Measurements from ENCODE around the gene GPR146.

Gene GPR146

GRCh38 chr7:1097120-1097504, 52.8 kb downstream of the GPR146 start:
- DNase-seq, result no peak

DNA sequence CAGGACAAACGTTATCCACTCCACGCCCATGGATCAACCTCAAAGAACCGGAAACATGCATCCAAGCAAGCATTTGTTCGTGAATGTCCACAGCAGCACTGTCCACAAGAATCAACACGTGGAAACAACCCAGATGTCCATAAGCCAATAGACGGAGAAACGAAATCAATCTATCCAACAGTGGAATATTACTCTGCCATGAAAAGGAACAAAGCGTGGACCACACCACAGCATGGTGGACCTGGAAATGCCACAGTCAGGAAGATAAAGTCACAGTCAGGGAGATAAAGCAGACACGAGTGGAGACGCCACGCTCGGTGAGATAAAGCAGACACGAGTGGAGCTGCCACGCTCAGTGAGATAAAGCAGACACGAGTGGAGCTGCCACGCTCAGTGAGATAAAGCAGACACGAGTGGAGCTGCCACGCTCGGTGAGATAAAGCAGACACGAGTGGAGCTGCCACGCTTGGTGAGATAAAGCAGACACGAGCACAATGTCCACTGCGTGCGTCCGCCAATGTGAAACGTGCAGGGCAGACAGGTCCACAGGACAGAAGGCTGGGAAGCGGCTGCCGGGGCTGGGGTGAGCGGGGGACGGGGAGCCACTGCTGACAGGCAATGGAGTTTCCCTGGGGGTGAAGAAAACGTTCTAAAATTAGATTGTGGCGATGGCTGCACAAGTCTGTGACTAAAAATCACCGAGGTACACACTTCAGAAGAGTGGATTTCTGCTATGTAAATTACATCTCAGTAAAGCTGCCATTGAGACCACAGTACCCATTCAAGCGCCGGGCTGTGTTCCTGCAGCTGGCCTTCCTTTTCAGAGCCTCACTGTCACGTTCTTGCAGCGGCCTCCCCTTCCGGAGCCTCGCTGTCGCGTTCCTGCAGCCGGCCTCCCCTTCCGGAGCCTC, 54.2 kb downstream of the GPR146 start:
- no peak for DNase-seq

- no peak for DNase-seq
Measured at GRCh38 chr7:1099154-1099542, 54.8 kb downstream of the GPR146 start.

DNA sequence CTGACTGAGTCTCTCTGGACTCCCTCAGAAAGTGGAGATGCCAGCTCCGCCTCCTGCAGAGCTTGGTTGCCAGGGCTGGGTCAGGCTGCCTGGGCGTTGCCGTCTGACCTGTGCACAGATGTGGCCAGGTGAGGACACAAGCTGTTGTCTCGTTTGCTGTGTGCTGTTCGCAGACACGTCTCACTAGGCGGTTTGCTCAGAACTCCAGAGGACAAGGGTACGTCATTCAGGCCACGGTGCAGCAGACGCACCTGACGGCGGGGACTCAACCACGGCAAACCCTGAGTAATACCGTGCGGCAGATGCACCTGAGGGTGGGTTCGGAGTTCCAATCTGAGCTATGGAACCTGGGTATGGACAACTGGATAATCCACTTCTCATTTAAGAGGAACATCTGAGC, 55.3 kb downstream of the GPR146 start:
- no peak for DNase-seq

DNA sequence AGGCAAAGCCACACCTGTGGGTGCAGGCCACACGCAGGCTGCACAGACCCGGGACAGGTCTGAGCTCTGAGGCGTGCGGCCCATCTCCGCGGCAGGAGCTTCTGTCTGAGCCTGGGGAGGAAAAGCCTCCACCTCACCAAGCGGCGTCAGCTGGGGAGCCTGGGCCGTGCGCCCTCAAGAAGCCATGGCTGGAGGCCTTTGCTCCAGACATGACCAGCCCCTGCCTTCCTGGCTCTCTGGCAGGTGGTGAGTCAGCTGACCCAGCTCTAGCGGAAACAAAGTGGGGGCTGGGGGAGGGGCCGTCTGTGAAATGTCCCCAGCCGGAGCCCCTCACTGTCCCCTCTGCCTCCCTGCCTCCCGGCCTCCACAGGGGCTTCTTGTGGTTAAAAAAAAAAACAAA, 56.0 kb downstream of the GPR146 start:
- DNase-seq, result no peak

DNA sequence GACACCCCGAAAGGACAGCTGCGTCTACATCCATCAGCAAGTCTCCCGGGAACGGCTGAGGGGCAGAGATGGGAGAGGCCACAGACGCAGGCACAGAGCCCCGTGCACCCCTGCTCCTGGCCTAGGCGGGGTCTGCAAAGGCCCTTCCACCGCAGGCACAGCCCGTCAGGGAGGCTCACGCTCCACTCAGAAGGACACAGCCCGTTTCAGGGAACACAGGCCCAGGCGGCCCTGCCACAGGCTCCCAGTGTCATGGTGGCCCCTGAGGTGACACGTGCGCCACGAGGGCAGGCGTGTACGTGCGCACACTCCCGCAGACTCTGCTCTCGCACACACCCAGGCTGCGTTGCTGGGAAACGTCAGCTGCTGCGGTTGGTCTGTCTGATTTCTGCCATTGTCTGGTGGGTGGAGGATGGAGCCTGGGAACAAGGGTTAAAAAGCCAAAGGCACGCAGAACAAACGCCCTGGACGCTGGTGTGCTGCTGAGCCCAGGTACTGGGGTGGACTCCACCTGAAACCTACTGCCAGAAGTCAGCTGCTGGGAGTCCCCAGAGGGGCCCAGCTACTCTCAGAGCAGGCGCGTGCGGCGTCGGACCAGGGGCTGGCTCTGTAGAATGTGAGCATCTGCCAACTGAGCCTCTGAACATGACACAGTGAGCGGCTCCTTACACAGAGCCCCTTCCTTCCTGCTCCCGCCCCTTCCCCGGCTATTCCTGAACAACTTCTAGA, 56.7 kb downstream of the GPR146 start:
- no peak for DNase-seq

- no peak for DNase-seq
Measured at GRCh38 chr7:1101563-1102431, 57.5 kb downstream of the GPR146 start.

- DNase-seq, result no peak
Measured at GRCh38 chr7:1103009-1103788, 58.9 kb downstream of the GPR146 start.

DNA sequence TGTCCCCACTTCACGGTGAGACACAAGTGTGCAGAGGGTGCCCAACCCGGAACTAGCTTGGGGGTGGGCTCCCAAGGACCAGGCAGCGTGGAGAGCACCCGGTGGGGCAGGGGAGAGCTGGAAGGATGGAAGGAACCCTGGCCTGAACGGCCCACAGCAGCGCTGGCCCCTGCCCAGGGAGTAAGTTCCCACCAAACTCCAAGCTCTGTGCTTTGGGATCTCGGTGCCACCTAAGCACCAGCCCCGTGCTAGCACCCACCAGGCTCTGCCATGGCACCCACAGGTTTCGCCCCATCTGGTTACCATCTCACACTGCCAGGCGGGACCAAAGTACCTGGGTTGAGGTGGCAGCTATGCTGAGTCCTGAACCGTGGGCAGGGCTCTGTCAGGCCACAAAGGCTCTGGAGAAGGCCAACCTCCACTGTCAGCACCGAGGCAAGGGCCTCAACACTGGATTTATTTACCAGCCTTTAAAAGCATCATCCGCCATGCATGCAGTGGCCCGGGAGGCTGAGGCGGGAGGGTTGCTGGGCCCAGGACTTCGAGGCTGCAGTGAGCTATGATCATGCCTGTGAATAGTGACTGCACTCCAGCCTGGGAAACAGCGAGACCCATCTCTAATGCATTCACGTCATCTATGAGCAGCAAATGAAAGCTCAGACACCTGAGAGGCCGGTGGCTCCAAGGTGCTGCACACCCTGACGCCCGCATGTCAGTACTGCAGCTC, 59.6 kb downstream of the GPR146 start:
- DNase-seq, result no peak

DNA sequence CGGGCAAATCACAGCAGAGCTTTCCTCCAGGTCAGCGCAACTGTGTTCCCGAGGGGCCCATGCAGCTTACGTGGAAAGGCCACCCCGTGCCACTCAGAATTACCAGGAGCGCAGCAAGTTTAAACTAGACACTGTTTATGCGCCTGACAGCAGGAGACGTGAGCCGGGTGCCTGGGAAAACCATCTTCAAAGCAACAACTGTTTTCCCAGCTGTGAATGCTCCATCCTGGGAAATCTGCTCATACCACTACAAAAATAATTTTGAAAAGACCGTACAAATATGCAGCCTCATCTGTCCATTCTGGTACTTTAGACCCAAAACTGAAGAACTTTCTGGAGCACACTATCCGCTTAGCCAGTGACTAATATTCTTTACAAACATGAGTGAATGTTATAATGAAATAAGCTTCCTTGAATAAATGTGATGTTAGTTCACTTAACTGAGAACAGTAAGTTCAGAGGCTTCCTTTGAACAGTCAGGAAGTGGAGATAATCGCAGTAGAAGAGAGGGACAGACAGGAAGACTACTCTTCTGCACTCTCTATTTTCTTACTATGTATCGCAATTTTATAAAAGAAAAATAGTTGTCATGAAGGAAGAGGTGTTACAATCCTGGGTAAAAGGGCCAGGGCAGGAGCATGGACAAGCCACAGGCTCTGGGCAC, 60.3 kb downstream of the GPR146 start:
- DNase-seq, result no peak

DNA sequence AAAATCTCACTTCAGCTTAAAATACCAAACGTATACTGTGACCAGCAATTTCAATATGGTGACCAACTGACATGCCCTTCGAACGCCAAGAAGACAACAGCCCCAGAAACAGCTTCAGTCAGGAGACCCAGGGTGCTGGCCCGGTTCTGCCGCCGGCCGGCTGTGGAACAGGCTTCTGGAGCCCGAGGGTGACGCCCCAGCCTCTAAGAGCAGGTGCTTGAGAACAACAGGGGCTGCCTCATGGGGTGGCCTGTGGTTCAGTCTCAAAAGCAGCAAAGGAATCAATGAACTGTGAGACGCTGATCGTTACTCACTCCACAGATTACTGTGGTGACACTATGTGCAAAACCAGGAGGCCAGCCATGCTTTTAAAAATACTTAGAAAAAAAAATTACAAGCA, 60.8 kb downstream of the GPR146 start:
- no peak for DNase-seq

DNA sequence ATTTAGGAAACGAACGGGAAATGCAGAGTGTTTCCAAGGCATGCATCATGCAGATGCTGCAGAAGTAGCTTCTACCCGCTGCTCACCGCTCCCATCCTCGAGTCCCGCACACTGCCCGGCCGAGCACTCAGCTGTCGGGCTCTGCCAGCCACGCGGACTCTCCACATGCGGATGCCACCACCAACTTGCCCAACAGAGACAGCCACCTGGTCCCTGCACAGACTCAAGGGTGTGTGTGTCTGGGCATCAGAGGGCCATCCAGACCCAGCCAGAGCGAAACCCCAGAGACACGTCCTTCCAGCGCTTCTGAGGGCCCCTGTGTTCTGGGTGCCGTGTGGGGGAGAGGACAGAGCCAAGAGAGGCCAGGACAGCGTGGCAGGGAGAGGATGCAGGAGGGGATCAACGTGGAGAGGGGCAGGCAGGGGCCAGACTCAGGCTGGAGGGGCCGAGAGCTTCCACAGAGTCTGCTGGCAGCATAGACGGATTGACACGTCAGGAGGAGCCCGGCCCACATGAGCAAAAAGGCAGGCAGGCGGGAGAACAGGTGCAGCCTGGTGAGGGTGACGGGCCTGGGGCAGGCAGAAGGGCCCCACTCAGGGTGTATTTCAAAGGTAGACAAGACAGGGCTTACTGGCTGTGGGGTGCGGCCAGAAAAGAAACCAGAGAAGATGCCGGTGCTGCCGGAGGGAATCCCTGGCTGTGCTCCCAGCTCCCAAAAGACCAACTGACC, 61.9 kb downstream of the GPR146 start:
- no peak for DNase-seq

DNA sequence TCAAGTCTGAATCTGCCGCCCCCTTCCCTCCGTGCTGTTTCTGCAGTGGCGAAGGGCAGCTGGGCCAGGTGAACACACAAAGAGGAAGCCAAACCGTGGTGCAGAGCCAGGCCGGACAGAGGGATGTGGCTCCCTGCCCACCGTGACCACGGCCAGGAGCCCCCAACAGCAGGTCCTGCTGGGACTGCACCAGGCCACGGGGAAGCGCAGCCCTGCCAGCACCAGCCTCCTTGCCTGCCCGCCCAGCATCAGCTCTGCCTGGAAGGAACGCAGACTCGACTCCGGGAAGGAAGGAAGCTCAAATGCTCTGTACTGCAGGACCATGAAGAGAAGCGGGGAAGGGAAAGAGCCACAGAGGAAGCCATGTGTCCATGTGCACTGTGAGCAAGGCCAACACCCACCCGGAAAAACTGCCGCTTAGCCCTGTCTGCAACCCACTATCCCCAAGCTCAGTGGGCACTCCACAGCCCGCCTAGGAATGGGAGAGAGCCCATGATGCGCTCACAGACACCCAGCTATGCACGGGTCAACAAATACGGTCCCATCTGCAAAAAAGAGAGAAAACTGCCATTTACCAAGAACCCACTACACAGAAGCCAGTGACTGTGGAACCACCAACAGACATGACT, 62.6 kb downstream of the GPR146 start:
- no peak for DNase-seq

DNA sequence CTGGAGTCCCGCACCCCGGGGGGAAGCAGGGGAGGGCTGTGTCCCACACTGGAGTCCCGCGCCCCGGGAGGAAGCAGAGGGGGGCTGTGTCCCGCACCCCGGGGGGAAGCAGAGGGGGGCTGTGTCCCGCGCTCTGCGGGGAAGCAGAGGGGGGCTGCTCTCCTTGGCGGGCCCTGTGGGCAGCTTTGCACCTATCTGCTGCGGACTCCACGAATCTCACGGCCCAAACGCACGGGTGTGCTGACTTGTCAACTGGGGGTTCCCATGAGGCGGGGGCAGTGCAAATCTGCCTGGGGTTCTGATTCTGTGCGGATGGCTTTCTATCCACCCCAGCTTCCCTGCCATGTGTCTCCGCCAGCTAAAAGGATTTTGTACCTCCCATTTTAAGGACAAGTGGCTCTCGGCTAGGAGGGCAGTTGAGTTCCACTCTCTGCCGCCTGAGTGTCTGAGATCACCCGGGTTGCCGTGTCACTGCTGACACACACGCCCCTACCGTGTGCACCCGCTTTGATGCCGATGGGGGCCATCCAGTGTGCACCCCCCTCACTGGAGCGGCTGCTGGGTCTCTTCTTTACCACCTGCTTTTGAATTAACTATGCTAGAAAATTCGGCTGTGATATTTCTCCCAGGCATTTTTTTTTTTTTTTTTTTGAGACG, 64.0 kb downstream of the GPR146 start:
- no peak for DNase-seq

Data from NCI-H226 (cell line).